NCI-H345 treated with DMSO at 0.1 percent for 48 hours (cell line): Measurements from ENCODE around the gene ZBTB42.

Experiments
- DNase-seq: peaks from one replicate; lab custom pipeline; 2025; ENCODE audit not compliant: unreplicated experiment; lab: John Stamatoyannopoulos, UW

Gene ZBTB42

GRCh38 chr14:104800771-104801519, at the start of gene ZBTB42:
ZBTB42 (plus strand) TSS chr14:104801101; CDS start chr14:104801198, 97 bp downstream.
- DNase-seq: no peak

GRCh38 chr14:104751539-104752422, 49.1 kb upstream of the ZBTB42 start:
- DNase-seq: no peak

GRCh38 chr14:104752423-104752734, 48.5 kb upstream of the ZBTB42 start:
- no peak for DNase-seq

GRCh38 chr14:104752735-104753527, 48.0 kb upstream of the ZBTB42 start, which contains the start of gene SIVA1:
SIVA1 (plus strand) TSS chr14:104753147; CDS start chr14:104753202, 55 bp downstream.
- DNase-seq: peak; percentile 98

- no peak for DNase-seq
Measured at GRCh38 chr14:104753528-104754212, 47.2 kb upstream of the ZBTB42 start.

- DNase-seq: no peak
Measured at GRCh38 chr14:104754213-104754851, 46.6 kb upstream of the ZBTB42 start.

GRCh38 chr14:104755621-104756020, 45.3 kb upstream of the ZBTB42 start:
- DNase-seq: no peak

GRCh38 chr14:104756477-104757237, 44.2 kb upstream of the ZBTB42 start:
- DNase-seq: no peak

GRCh38 chr14:104757238-104757585, 43.7 kb upstream of the ZBTB42 start:
- no peak for DNase-seq

GRCh38 chr14:104757681-104758392, 43.1 kb upstream of the ZBTB42 start:
- no peak for DNase-seq

GRCh38 chr14:104758981-104759969, 41.6 kb upstream of the ZBTB42 start:
- DNase-seq: peak; percentile 40

- DNase-seq: no peak
Measured at GRCh38 chr14:104765517-104765916, 35.4 kb upstream of the ZBTB42 start.

- DNase-seq: no peak
Measured at GRCh38 chr14:104766256-104766862, 34.5 kb upstream of the ZBTB42 start.

- no peak for DNase-seq
Measured at GRCh38 chr14:104766863-104767633, 33.9 kb upstream of the ZBTB42 start.

GRCh38 chr14:104767634-104767918, 33.3 kb upstream of the ZBTB42 start:
- DNase-seq: no peak

GRCh38 chr14:104768437-104769323, 32.2 kb upstream of the ZBTB42 start:
- peak; percentile 29 for DNase-seq
